Spleen (tissue), 11 donors: ENCODE data around the gene ANKRD13A. TPM values are rescaled to one million over a fixed set of nuclear protein-coding genes. Genes with fewer than 3 reads are reported as not detected.

Experiments
- DNase-seq: peaks from one replicate; pipeline ENCODE4 v3.0.0-alpha.2; 2020
- H3K27ac ChIP-seq, 8 donors: fragments of 200-600 bp; sonication (generic) in 7 of 8; 1 replicate in 4 of 8; 2 replicates in 4 of 8; pipeline versions ENCODE4 v1.5.0 to v1.8.0; 2016 to 2021; ENCODE audit warnings: inconsistent platforms in 4 of 8, mild to moderate bottlenecking in 4 of 8, moderate library complexity in 1 of 8
- H3K27me3 ChIP-seq, 7 donors: fragments of 200-600 bp; sonication (generic) in 6 of 7; replicated peaks in 1 of 7; 1 replicate in 4 of 7; 2 replicates in 3 of 7; pipeline versions ENCODE4 v1.5.0 to v1.8.0; 2016 to 2021; ENCODE audit warnings: inconsistent platforms in 3 of 7, mild to moderate bottlenecking in 1 of 7
- H3K36me3 ChIP-seq, 6 donors: fragments of 200-600 bp; sonication (generic) in 5 of 6; 1 replicate in 4 of 6; 2 replicates in 2 of 6; pipeline versions ENCODE4 v1.5.0 to v1.8.0; 2016 to 2021; ENCODE audit warnings: inconsistent platforms in 2 of 6
- H3K4me1 ChIP-seq, 6 donors: fragments of 200-600 bp; sonication (generic) in 5 of 6; 1 replicate in 3 of 6; 2 replicates in 3 of 6; pipeline versions ENCODE4 v1.5.0 to v1.8.0; 2016 to 2021; ENCODE audit warnings: inconsistent platforms in 3 of 6
- H3K4me3 ChIP-seq, 8 donors: fragments of 200-600 bp; sonication (generic) in 7 of 8; 1 replicate in 4 of 8; 2 replicates in 4 of 8; pipeline versions ENCODE4 v1.5.0 to v1.8.0; 2016 to 2021; ENCODE audit warnings: inconsistent platforms in 4 of 8, mild to moderate bottlenecking in 4 of 8, moderate library complexity in 2 of 8
- H3K9me3 ChIP-seq, 8 donors: fragments of 200-600 bp; sonication (generic) in 7 of 8; 1 replicate in 4 of 8; 2 replicates in 4 of 8; pipeline versions ENCODE4 v1.5.0 to v1.8.0; 2016 to 2021; ENCODE audit warnings: inconsistent platforms in 4 of 8
- CTCF ChIP-seq, 11 experiments: fragments of 200-600 bp in 7 of 11; fragments of 450-650 bp in 4 of 11; sonication (generic) in 4 of 11; IDR thresholded peaks in 8 of 11; conservative IDR thresholded peaks in 3 of 11; 1 replicate in 7 of 11; 2 replicates in 4 of 11; pipeline versions ENCODE4 v1.4.0 to v1.8.0; 2016 to 2021; ENCODE audit warnings: antibody characterized with exemption in 11 of 11, inconsistent platforms in 4 of 11, mild to moderate bottlenecking in 1 of 11
- POLR2A ChIP-seq, 3 donors: fragments of 450-650 bp; IDR thresholded peaks; one replicate each; pipeline ENCODE4 v1.5.1; 2017; ENCODE audit warnings: antibody characterized with exemption in 3 of 3, mild to moderate bottlenecking in 1 of 3
- POLR2AphosphoS5 ChIP-seq, 3 donors: sonication (generic); formaldehyde crosslinking; IDR thresholded peaks; one replicate each; pipeline ENCODE4 v1.5.1; 2017; ENCODE audit warnings: antibody characterized with exemption in 3 of 3
- WGBS, 5 donors: extraction: QIAGEN DNeasy Blood & Tissue Kit in 3 of 5; methylation state at CpG; one replicate each; pipeline versions ENCODE4 v1.1.5 to v1.1.7; 2013 to 2018; 5-methylcytosine and 5-hydroxymethylcytosine counted together
- intact Hi-C: fragments of 100-400 bp; cut with DNase I; formaldehyde crosslinking; loops from one replicate; pipeline ENCODE4 v1.15.0; 2023; ENCODE audit warnings: low total_unique reads
- polyA plus RNA-seq, 3 donors: library from polyadenylated mRNA; stranded (reverse); fragments of 200-250 nt; gene quantifications; one replicate each; pipeline ENCODE4 v1.2.1, GENCODE V29; 2013
- total RNA-seq, 7 donors: library from RNA; depleted of rRNA in 3 of 7; stranded (reverse); fragments of >200 nt in 3 of 7; fragmentation: NEBNext Ultra II Directional in 4 of 7; extraction: Animal tissue kit (Norgen Biotek cat#: 25700) in 4 of 7; gene quantifications; one replicate each; pipeline versions ENCODE4 v1.1.0 to v1.2.1, GENCODE V29; 2016 to 2021
- donor health status: healthy with polysubstance abuse.
- donor health status: DM: no; HTN: no; CAD: no; lungs with moderate emphysema.
- donor health status: DM: no; HTN: no; CAD: no.
- donor health status: Bipolar disorder and iron deficiency.
- donor health status: healthy.
- donor health status: DM: no; HTN: no; CAD: no.
- donor health status: DM: yes; HTN: yes; CAD: no.

Gene ANKRD13A
- total and polyA plus RNA-seq, 10 donors = 32.9 to 134 (median 93.7) TPM

DNA sequence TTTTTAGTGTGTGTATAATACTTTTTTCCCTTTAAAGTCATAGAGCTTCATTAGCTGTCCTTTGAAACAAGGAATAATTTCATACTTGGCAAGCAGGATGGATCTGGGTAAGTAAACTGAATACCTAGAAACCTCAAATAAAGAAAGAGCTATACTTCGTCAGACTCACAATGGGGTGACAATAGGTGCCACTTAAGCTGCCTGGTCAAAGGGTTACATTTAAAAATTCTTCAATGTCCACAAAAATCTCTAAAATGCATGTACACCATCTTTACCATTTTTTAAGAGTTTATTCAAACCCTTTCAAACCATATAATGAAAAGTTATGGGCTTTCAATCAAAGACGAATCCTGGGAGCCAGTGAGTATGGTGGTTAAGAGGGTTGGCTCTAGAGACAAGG is 6.1 kb upstream of the ANKRD13A start:
- WGBS, 5 donors = 79 to 88% (median 84%) methylated on average over 2 of the region's 2 CpGs
- TF ChIP-seq POLR2A (IDR thresholded peaks at IDR 0.05) = no peak
- TF ChIP-seq POLR2AphosphoS5 (IDR thresholded peaks at IDR 0.05) = no peak
- no peak for TF ChIP-seq CTCF (IDR thresholded peaks at IDR 0.05 in 8 of 11, conservative IDR thresholded peaks at IDR 0.05 in 3 of 11)
- intact Hi-C loops = no loop called here
- no peaks in the 10 kb centered on the region for H3K9me3 ChIP-seq
- peaks cover 24 to 95% (median 65%) of the 10 kb centered on the region in 6 donors for H3K4me1 ChIP-seq
- H3K27me3 ChIP-seq = no peaks in the 10 kb centered on the region
- H3K4me3 ChIP-seq = no peak overlapping the region
- H3K27ac ChIP-seq = peak overlapping the region in 4 of 8 donors; percentile 97 to 100 (median 100)
- H3K36me3 ChIP-seq = peaks cover 0 to 50% (median 26%) of the 10 kb centered on the region in 6 donors
- no peak for DNase-seq

- Histone ChIP-seq H3K27ac (peak overlapping the region; percentile 92 to 100 (median 98)), H3K36me3 (peaks cover 0 to 35% (median 12%) of the 10 kb centered on the region in 6 donors), H3K4me1 (peaks cover 28 to 88% (median 65%) of the 10 kb centered on the region in 6 donors), H3K9me3 (no peaks in the 10 kb centered on the region), H3K4me3 (peak overlapping the region; percentile 71 to 97 (median 84)), H3K27me3 (no peaks in the 10 kb centered on the region)
- TF ChIP-seq POLR2A (IDR thresholded peaks at IDR 0.05) (no peak), POLR2AphosphoS5 (IDR thresholded peaks at IDR 0.05) (no peak), CTCF (IDR thresholded peaks at IDR 0.05 in 8 of 11, conservative IDR thresholded peaks at IDR 0.05 in 3 of 11) (no peak)
- intact Hi-C loops = no loop called here
- DNase-seq = no peak
- WGBS, 5 donors = 8 to 12% (median 11%) methylated on average over 6 of the region's 6 CpGs
These were observed 4.6 kb upstream of the ANKRD13A start for GRCh38 chr12:109994401-109995175.

- TF ChIP-seq POLR2AphosphoS5 (IDR thresholded peaks at IDR 0.05) = no peak
- TF ChIP-seq CTCF (IDR thresholded peaks at IDR 0.05 in 8 of 11, conservative IDR thresholded peaks at IDR 0.05 in 3 of 11) = no peak
- no peak for TF ChIP-seq POLR2A (IDR thresholded peaks at IDR 0.05)
- no peaks in the 10 kb centered on the region for H3K27me3 ChIP-seq
- H3K4me3 ChIP-seq = peak overlapping the region; percentile 71 to 97 (median 84)
- peaks cover 30 to 87% (median 68%) of the 10 kb centered on the region in 6 donors for H3K4me1 ChIP-seq
- H3K27ac ChIP-seq = peak overlapping the region; percentile 92 to 100 (median 98)
- no peak for DNase-seq
- peaks cover 0 to 28% (median 9%) of the 10 kb centered on the region in 6 donors for H3K36me3 ChIP-seq
- intact Hi-C loops = no loop called here
- H3K9me3 ChIP-seq = no peaks in the 10 kb centered on the region
- 0 to 2% (median 1%) methylated on average over 6 of the region's 6 CpGs for WGBS, 5 donors
These were observed 3.9 kb upstream of the ANKRD13A start for GRCh38 chr12:109995361-109995685.

DNA sequence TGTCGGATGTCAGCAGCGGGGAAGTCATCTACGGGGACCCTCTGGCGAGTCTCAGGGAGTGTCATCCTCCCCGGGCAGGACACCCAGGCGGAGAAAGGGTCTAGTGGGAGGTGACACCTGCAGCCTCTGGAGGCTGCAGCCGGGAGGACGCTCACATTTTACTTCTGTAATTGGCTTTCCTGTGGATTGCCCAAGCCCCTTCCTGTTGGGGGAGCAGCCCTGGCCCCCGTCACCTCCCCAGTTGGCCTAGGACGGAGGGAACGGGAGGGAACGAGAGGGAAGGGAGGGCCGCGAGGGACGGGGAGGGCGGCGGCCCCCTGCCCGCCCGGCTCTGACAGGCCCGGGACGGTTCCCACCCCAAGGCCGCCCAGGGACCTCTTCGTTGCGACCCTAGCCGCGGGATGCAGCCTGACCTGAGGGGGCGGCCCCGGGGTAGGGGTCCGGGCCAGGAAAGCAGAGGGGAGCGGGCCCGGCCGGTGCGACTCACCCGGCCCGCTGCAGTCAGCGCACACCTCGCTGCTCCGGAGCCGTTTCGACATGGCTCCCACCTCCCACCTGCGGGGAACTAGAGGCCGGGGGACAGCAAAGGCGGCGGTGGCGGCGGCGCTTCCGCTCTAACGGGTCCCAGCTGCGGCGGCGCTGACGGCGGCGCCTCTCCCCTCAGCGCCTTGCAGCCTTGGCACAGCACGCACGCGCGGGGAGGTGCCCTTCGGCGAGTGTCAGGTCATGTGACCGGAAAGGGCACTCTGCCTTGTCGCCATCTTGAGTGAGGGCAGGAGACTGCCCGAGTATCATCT is 3.3 kb upstream of the ANKRD13A start, which contains the start of gene GIT2:
Gene GIT2 (minus strand): TSS at position 683 of the 797 bp plus-strand sequence. CDS start 144 bp downstream, at position 539.
- Histone ChIP-seq H3K9me3 (no peaks in the 10 kb centered on the region), H3K36me3 (peaks cover 0 to 22% (median 7%) of the 10 kb centered on the region in 6 donors), H3K4me1 (peaks cover 34 to 87% (median 73%) of the 10 kb centered on the region in 6 donors), H3K27ac (peak within 1 kb of the TSS; percentile 92 to 100 (median 98)), H3K4me3 (peak within 1 kb of the TSS; percentile 71 to 97 (median 84)), H3K27me3 (no peaks in the 10 kb centered on the region)
- peak; percentile 96 to 99 (median 99) for TF ChIP-seq POLR2AphosphoS5 (IDR thresholded peaks at IDR 0.05)
- peak in 3 of 11 experiments; percentile 2 to 21 (median 12) for TF ChIP-seq CTCF (IDR thresholded peaks at IDR 0.05 in 8 of 11, conservative IDR thresholded peaks at IDR 0.05 in 3 of 11)
- TF ChIP-seq POLR2A (IDR thresholded peaks at IDR 0.05) = peak; percentile 32 to 90 (median 75)
- intact Hi-C loops = no loop called here
- peak; percentile 99 for DNase-seq
- WGBS, 5 donors = 0% methylated on average over 30 to 65 of the region's 65 CpGs
